WTC11 (cell line): ENCODE results near the gene NDUFS1. TPM values are rescaled to one million over a fixed set of nuclear protein-coding genes. Genes with fewer than 3 reads are reported as not detected.

Experiments used
- ATAC-seq: fragments of 200-7000 bp; cut with Tn5 transposase; 2 replicates; pipeline ENCODE4 v1.10.0; 2021; ENCODE audit warnings: mild to moderate bottlenecking, moderate library complexity
- CTCF ChIA-PET: fragments of 300-600 bp; sonication (Branson Sonifier 250); formaldehyde crosslinking; loops from one replicate; lab custom pipeline; 2021; ENCODE audit warnings: antibody characterized with exemption; lab: Charles Lee
- POLR2A ChIA-PET: fragments of 350-600 bp; sonication (Branson Sonifier 250); formaldehyde crosslinking; loops from one replicate; lab custom pipeline; 2021; ENCODE audit warnings: antibody characterized with exemption; lab: Charles Lee
- DNase-seq: peaks from one replicate; pipeline ENCODE4 v3.0.0; 2021; ENCODE audit warnings: low spot score
- H3K27ac Mint-ChIP-seq: 2 replicates; pipeline ENCODE4 v1.8.0; 2021; ENCODE audit warnings: mixed read lengths
- H3K27me3 Mint-ChIP-seq: 2 replicates; pipeline ENCODE4 v1.8.0; 2021; ENCODE audit warnings: low read depth, mild to moderate bottlenecking, moderate library complexity, mixed read lengths
- H3K36me3 Mint-ChIP-seq: 2 replicates; pipeline ENCODE4 v1.8.0; 2021; ENCODE audit warnings: mixed read lengths
- H3K4me1 Mint-ChIP-seq: 2 replicates; pipeline ENCODE4 v1.8.0; 2022; ENCODE audit warnings: mixed read lengths
- H3K4me3 Mint-ChIP-seq: 2 replicates; pipeline ENCODE4 v1.8.0; 2021; ENCODE audit warnings: mild to moderate bottlenecking, moderate library complexity, mixed read lengths
- H3K9me3 Mint-ChIP-seq: 2 replicates; pipeline ENCODE4 v1.8.0; 2021; ENCODE audit warnings: mixed read lengths
- E2F5 ChIP-seq: sonication (generic); formaldehyde crosslinking; IDR thresholded peaks from 2 replicates; pipeline ENCODE4 v1.8.1; 2022; ENCODE audit warnings: mild to moderate bottlenecking, moderate library complexity, missing genetic modification reagents
- ESRRA ChIP-seq: sonication (generic); formaldehyde crosslinking; IDR thresholded peaks from 2 replicates; pipeline ENCODE4 v1.8.1; 2022; ENCODE audit warnings: mild to moderate bottlenecking, missing genetic modification reagents, borderline replicate concordance
- FOXP1 ChIP-seq: sonication (generic); formaldehyde crosslinking; IDR thresholded peaks from 2 replicates; pipeline ENCODE4 v1.8.0; 2022; ENCODE audit warnings: missing genetic modification reagents, mild to moderate bottlenecking, moderate library complexity, borderline replicate concordance
- GRHL2 ChIP-seq: fragments of 250-450 bp; sonication (Bioruptor Pico); IDR thresholded peaks from 2 replicates; pipeline ENCODE4 v1.8.0; 2022; ENCODE audit warnings: mild to moderate bottlenecking, moderate library complexity; ENCODE audit not compliant: insufficient replicate concordance, severe bottlenecking
- HMGA2 ChIP-seq: fragments of 250-450 bp; sonication (Bioruptor Pico); IDR thresholded peaks from 2 replicates; pipeline ENCODE4 v1.4.0; 2021; ENCODE audit warnings: mild to moderate bottlenecking, moderate library complexity
- JUN ChIP-seq: sonication (generic); formaldehyde crosslinking; IDR thresholded peaks from 2 replicates; pipeline ENCODE4 v1.8.0; 2023; ENCODE audit warnings: mild to moderate bottlenecking, missing genetic modification reagents
- MLX ChIP-seq: sonication (generic); formaldehyde crosslinking; IDR thresholded peaks from 2 replicates; pipeline ENCODE4 v1.8.1; 2023; ENCODE audit warnings: mild to moderate bottlenecking, missing genetic modification reagents, moderate library complexity
- MYBL2 ChIP-seq: sonication (generic); formaldehyde crosslinking; IDR thresholded peaks from 2 replicates; pipeline ENCODE4 v1.8.1; 2023; ENCODE audit warnings: mild to moderate bottlenecking, moderate library complexity, missing genetic modification reagents
- NR1H2 ChIP-seq: sonication (generic); formaldehyde crosslinking; IDR thresholded peaks from 2 replicates; pipeline ENCODE4 v1.9.0; 2021; ENCODE audit warnings: mild to moderate bottlenecking, moderate library complexity, missing genetic modification reagents
- TEAD1 ChIP-seq: sonication (generic); formaldehyde crosslinking; IDR thresholded peaks from 2 replicates; pipeline ENCODE4 v1.8.0; 2022; ENCODE audit warnings: mild to moderate bottlenecking, missing genetic modification reagents
- TP53 ChIP-seq: sonication (generic); formaldehyde crosslinking; IDR thresholded peaks from 2 replicates; pipeline ENCODE4 v1.8.1; 2023; ENCODE audit warnings: mild to moderate bottlenecking, missing genetic modification reagents
- USF1 ChIP-seq: sonication (generic); formaldehyde crosslinking; IDR thresholded peaks from 2 replicates; pipeline ENCODE4 v1.8.0; 2022; ENCODE audit warnings: mild to moderate bottlenecking, missing genetic modification reagents
- ZNF281 ChIP-seq: sonication (generic); formaldehyde crosslinking; IDR thresholded peaks from 2 replicates; pipeline ENCODE4 v1.8.0; 2023; ENCODE audit warnings: mild to moderate bottlenecking, missing genetic modification reagents
- ZNF317 ChIP-seq: sonication (generic); formaldehyde crosslinking; IDR thresholded peaks from 2 replicates; pipeline ENCODE4 v1.8.1; 2023; ENCODE audit warnings: low read depth, mild to moderate bottlenecking, moderate library complexity, missing genetic modification reagents, borderline replicate concordance
- total RNA-seq: library from RNA; stranded (reverse); gene quantifications from 3 replicates; pipeline ENCODE4 v1.2.3, GENCODE V29; 2021
- TF ChIP-seq, protein P1 (sequence below): sonication (generic); formaldehyde crosslinking; IDR thresholded peaks from 2 replicates; pipeline ENCODE4 v1.8.0; 2022; ENCODE audit warnings: mild to moderate bottlenecking, missing genetic modification reagents
- TF ChIP-seq, protein P2 (sequence below): sonication (generic); formaldehyde crosslinking; IDR thresholded peaks from 2 replicates; pipeline ENCODE4 v1.8.0; 2023; ENCODE audit warnings: missing genetic modification reagents
- TF ChIP-seq, protein P3 (sequence below): sonication (generic); formaldehyde crosslinking; IDR thresholded peaks from 2 replicates; pipeline ENCODE4 v1.8.1; 2022; ENCODE audit warnings: low read depth, mild to moderate bottlenecking, moderate library complexity, missing genetic modification reagents, borderline replicate concordance

Gene NDUFS1
- total RNA-seq, 1 experiment from 2014 or later, result 106 TPM

DNA sequence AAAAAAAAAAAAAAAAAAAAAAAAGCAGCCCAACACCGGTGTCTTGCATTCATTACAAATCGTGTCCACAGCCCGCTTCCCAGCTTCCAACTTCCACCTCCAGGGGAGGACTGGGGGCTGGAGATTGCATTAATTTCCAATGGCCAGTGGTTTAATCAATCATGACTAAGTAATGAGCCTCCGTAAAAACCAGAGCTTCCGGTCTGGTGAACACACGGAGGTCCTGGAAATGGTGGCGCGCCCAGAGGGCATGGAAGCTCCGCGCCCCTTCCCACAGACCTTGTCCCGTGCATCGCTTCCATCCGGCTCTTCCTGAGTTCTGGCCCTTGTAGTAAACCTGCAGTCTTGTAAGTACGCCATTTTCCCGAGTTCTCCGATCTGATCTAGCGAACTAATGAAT is 44.1 kb upstream of the NDUFS1 start:
- CTCF ChIA-PET, result interaction anchor here (1.0 to 1.5 kb wide), 2 partner anchors 9 to 26 kb away, joined by 3 to 8 read pairs; no protein-coding TSS in a partner anchor
- DNase-seq, result no peak
- no peaks in the 10 kb centered on the region for H3K36me3 Mint-ChIP-seq
- H3K4me1 Mint-ChIP-seq, result peaks cover 16% of the 10 kb centered on the region
- POLR2A ChIA-PET, result no interaction called here
- no peak for TF ChIP-seq NR1H2 (CRISPR knock-in tag)
- TF ChIP-seq ESRRA (CRISPR knock-in tag), result no peak
- TF ChIP-seq E2F5 (CRISPR knock-in tag), result no peak
- no peak for TF ChIP-seq USF1 (CRISPR knock-in tag)
- TF ChIP-seq ZNF281 (CRISPR knock-in tag), result no peak
- TF ChIP-seq, all 79 proteins: peak for 0
- Mint-ChIP-seq H3K4me3 (no peak overlapping the region), H3K9me3 (peaks cover 3% of the 10 kb centered on the region; the same call in 1 of the 2 replicates), H3K27ac (no peak overlapping the region), H3K27me3 (no peaks in the 10 kb centered on the region)
- ATAC-seq, result no peak

DNA sequence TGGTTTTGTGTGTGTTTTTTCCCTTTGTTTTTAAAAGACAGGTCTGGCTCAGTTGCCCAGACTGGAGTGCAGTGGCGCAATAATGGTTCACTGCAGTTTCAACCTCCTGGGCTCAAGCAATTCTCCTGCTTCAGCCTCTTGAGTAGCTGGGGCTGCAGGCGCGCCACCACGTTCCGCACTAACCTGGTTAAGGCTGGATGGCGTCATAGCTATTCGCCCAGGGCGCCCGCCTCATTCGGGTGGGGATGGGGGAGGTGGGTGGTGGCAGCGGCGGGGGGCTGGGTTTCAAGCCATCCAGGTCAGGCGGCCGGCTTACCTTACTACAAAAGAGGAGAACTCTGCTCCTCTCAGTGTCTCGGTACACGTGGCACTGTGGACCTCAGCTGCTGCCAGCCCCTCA is 43.2 kb upstream of the NDUFS1 start:
- no peak; the same call in 1 of the 2 replicates for ATAC-seq
- no peak for TF ChIP-seq MYBL2
- TF ChIP-seq, all 79 proteins: peak for 0
- no peaks in the 10 kb centered on the region for H3K27me3 Mint-ChIP-seq
- no peaks in the 10 kb centered on the region for H3K36me3 Mint-ChIP-seq
- H3K27ac Mint-ChIP-seq, result no peak overlapping the region
- no peak overlapping the region for H3K4me3 Mint-ChIP-seq
- CTCF ChIA-PET, result interaction anchor here (0.9 kb wide), 1 partner anchor 58 kb away, joined by 4 read pairs; no protein-coding TSS in a partner anchor
- H3K9me3 Mint-ChIP-seq, result peaks cover 3% of the 10 kb centered on the region; the same call in 1 of the 2 replicates
- H3K4me1 Mint-ChIP-seq, result peaks cover 14% of the 10 kb centered on the region
- POLR2A ChIA-PET, result no interaction called here
- no peak for DNase-seq

- POLR2A ChIA-PET, result no interaction called here
- CTCF ChIA-PET, result interaction anchor here (0.6 to 0.9 kb wide), 3 partner anchors 11 to 61 kb away, joined by 3 to 4 read pairs (median 3); no protein-coding TSS in a partner anchor
- peaks cover 14% of the 10 kb centered on the region for H3K4me1 Mint-ChIP-seq
- ATAC-seq (peak; percentile 55), DNase-seq (no peak)
- no peaks in the 10 kb centered on the region for H3K27me3 Mint-ChIP-seq
- no peaks in the 10 kb centered on the region for H3K36me3 Mint-ChIP-seq
- H3K9me3 Mint-ChIP-seq, result peaks cover 3% of the 10 kb centered on the region; the same call in 1 of the 2 replicates
- no peak overlapping the region for H3K4me3 Mint-ChIP-seq
- peak overlapping the region; percentile 18; the same call in 1 of the 2 replicates for H3K27ac Mint-ChIP-seq
- TF ChIP-seq GRHL2, result no peak
- TF ChIP-seq HMGA2 (CRISPR knock-in tag), result no peak
- TF ChIP-seq TP53 (CRISPR knock-in tag), result no peak
- TF ChIP-seq, protein P1, sequence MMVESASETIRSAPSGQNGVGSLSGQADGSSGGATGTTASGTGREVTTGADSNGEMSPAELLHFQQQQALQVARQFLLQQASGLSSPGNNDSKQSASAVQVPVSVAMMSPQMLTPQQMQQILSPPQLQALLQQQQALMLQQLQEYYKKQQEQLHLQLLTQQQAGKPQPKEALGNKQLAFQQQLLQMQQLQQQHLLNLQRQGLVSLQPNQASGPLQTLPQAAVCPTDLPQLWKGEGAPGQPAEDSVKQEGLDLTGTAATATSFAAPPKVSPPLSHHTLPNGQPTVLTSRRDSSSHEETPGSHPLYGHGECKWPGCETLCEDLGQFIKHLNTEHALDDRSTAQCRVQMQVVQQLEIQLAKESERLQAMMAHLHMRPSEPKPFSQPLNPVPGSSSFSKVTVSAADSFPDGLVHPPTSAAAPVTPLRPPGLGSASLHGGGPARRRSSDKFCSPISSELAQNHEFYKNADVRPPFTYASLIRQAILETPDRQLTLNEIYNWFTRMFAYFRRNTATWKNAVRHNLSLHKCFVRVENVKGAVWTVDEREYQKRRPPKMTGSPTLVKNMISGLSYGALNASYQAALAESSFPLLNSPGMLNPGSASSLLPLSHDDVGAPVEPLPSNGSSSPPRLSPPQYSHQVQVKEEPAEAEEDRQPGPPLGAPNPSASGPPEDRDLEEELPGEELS (CRISPR knock-in tag), result no peak
- no peak for TF ChIP-seq MLX (CRISPR knock-in tag)
- no peak for TF ChIP-seq FOXP1 (CRISPR knock-in tag)
- TF ChIP-seq TEAD1, result no peak
- TF ChIP-seq ZNF281 (CRISPR knock-in tag), result no peak
- TF ChIP-seq ZNF317 (CRISPR knock-in tag), result no peak
- TF ChIP-seq, protein P2, sequence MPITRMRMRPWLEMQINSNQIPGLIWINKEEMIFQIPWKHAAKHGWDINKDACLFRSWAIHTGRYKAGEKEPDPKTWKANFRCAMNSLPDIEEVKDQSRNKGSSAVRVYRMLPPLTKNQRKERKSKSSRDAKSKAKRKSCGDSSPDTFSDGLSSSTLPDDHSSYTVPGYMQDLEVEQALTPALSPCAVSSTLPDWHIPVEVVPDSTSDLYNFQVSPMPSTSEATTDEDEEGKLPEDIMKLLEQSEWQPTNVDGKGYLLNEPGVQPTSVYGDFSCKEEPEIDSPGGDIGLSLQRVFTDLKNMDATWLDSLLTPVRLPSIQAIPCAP (CRISPR knock-in tag), result no peak
- TF ChIP-seq, protein P3, sequence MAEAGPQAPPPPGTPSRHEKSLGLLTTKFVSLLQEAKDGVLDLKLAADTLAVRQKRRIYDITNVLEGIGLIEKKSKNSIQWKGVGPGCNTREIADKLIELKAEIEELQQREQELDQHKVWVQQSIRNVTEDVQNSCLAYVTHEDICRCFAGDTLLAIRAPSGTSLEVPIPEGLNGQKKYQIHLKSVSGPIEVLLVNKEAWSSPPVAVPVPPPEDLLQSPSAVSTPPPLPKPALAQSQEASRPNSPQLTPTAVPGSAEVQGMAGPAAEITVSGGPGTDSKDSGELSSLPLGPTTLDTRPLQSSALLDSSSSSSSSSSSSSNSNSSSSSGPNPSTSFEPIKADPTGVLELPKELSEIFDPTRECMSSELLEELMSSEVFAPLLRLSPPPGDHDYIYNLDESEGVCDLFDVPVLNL (CRISPR knock-in tag), result no peak
- TF ChIP-seq JUN, result no peak
Observed at GRCh38 chr2:206201075-206201848, 42.0 kb upstream of the NDUFS1 start.
